ENCODE measurements around the gene CTTNBP2.

CTTNBP2 gene

DNA sequence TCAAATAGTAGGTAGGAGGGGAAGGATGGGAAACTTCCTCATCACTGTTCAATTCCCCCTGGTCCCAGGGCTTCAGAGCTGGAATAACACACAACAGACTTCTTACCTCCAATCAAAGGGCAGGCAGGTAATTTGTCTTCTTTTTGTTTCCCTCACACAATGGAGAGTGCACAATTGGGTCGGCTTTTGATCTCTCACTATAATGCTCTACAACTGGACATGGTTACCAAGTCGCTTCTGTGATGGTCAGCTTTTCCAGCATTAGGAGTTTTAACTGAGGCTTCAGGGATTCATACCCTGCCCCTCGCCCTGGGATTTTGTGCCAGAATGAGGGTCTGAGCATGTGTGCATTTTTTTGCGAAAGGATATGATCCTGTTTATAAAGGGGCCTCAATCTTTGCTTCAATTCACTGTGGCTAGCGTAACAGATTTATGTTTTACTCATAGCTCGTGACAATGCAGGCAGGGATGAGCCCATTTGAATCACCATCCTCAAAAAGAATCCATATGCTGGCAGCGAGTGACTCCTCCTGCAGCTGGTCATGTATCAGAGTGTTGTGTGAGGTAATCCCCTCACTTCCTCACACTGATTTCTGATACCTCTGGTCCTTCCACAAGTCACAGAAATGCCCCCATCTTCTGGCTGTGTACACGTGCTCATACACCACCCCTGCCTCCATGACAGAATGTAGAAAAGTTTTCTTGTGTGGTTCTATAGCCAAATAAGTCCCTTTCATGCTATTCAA lies 189.6 kb downstream of the CTTNBP2 start:
- DNase-seq, result no peak

DNA sequence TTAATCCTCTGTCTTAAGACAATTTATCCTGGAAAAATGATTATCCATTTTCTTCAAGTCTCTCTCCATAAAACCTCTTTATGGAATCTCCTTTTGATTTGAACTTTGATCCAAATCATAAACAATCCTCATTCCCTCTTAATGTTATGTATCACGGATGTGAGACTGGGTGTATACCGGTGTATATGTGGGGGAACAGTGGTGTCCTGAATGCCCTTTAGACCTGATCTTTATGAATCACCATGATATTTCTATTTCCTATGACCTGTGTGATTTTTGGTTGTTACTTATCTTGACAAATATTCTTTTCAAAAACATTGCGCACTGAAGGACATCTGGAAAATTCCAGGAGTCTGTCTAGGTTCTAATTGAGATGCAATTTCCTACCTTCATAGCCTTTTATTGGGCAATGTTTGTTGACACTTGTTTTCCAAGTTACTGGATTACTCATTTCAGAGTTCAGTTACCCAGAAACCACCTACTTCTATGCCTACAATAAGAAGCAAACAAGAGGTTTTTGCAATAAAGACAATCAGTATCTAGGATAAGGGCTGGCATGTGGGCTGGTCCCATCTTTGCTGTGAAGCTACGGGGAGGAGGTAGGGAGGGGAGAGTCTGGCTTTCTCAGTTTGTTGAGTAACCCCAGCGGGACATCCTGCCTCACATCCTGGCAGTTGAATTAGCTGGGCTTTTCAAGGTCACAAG lies 190.4 kb downstream of the CTTNBP2 start:
- no peak for DNase-seq

DNA sequence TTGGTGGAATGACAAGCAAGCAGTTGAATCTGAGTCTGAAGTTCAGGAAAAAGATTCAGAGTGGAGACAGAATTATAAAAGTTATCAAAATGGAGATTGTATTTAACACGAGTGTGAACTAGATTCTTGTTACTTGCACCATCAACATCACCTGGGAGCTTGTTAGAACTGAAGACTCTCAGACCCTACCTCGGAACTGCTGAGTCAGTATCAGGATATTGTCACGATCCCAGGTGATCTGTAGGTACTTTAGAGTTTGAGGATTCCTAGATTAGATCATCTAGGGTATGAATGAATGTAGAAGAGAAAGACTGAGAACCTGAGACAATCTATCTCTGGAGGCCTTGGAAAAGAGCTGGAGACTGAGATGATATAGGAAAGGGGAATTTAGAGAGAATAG lies 194.1 kb downstream of the CTTNBP2 start:
- DNase-seq, result no peak

DNA sequence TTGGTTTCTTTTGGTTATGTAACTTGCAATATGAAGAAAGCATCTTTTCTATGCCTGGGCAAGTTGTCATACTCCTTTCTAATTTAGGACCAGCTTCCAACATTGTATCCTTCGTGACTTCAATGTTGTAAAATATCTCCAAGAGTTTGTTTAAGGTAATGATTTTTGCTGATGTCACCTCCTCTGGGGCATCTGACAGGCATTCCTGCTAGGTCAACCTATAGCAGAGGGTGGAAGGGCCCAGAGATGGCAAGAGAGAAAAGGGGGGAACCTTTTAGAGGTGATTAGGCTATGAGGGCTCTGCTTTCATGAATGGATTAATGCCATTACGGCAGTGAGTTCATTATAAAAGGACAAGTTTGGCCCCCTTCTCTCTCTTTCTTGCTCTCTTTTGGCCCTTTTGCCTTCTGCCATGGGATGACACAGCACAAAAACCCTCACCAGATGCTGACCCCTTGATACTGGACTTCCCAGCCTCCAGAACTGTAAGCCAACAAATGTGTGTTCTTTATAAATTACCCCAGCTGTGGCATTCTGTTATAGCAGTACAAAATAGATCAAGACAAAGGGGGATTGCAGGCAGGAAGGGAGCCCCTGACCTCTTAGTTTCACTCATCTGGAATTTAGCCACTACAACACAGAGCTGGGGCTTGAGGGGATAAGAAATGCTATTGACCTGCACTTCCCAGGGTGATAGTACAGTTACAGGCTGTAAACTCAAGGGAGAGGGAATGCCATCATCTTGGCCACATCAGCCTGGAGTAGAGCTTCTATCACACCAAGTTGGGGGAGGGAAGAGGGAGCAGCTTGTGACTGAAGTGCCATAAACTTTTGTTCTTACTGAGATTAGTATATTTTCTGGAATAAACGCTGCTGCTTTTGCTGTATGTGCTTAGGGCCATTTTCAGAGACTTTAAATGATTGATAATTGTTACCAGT lies 197.5 kb downstream of the CTTNBP2 start:
- no peak for DNase-seq

DNA sequence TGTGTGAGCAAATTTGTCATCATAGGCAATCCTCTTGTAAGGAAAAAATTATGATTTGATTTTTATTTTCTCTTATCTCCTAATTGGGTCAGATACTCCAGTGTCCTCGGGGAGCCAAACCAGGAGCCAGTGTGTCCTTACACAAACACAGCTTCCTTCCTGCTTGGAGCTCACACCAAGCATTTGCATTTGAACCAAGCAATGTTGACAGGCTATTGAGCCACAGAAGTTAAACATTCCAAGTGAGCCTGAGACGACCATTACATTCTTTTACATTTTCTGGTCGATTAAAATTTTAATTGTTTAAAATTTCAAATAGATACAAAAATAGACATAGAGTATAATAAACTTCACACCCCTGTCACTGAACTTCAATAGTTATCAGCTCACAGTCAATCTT lies 198.6 kb downstream of the CTTNBP2 start:
- peak in 1 of 3 experiments; percentile 29 for DNase-seq

DNA sequence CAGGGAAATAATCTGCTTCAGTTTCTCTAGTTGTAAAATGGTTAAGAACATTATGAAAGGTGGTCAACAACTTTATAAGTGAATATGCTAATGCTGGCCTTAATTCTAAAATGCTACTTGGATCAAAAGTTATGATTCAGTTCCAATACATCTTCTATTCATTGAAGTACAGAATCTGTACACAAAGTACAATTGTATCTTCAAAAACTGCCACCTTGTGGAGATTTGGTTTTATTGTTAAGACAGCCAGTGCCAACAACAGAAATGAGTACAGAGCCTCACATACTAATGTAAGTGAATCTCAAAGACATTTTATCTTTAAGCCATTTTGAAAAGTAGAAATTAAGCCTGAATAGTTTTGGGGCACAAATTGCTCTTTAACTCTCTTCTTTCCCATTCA lies 199.4 kb downstream of the CTTNBP2 start:
- DNase-seq, result peak in 2 of 3 experiments; percentile 48 to 59

DNA sequence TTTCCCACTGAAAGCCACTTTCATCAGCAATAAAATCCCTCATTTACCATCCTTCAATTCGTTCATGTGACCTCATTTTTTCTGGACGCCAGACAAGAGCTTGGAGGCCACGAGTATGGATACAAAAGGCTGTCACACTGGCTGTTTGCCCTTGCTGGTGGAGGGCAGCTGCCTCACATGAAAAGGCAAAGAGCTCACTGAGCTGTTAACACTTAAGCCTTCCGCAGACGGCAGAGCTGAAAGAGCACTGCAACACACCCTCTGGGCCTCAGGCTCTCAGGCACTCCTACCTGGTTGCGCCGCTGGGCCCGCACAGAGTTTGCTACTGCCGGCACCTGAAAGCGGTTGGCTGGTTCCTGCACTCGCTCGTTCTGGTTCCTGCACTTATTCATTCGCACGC lies 199.9 kb downstream of the CTTNBP2 start:
- DNase-seq, result peak in 2 of 3 experiments; percentile 11 to 32

- DNase-seq, result peak in 1 of 3 experiments; percentile 72
Observed at GRCh38 chr7:117672453-117672852, 200.8 kb downstream of the CTTNBP2 start.

DNA sequence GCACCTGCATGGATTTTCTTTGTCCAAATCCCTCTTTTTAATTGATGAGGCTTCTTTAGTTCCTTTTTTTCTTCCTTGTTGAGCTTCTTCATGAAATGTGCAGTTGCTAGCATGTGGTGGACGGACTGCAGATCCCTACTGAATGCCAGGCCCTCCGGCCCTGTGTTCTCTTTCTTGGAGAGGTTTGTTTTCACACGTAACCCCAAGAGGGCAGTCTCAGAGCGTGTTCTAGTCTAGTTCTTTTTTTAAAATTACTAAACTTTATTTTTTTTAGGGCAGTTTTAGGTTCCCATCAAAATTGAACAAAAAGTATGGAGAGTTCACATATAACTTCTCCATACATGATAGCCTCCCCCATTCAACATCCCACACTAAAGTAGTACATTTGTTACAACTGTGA lies 203.4 kb downstream of the CTTNBP2 start:
- DNase-seq, result no peak

DNA sequence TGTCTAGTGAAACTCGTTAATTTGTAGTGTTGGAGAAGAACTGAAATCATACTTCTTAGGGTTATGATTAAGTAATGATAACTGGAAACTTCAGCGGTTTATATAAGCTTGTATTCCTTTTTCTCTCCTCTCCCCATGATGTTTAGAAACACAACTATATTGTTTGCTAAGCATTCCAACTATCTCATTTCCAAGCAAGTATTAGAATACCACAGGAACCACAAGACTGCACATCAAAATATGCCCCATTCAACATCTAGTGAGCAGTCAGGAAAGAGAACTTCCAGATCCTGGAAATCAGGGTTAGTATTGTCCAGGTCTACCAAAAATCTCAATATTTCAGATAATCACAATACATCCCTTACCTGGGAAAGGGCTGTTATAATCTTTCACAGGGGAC lies 205.8 kb downstream of the CTTNBP2 start:
- no peak for DNase-seq

- no peak for DNase-seq
Observed at GRCh38 chr7:117666689-117667088, 206.6 kb downstream of the CTTNBP2 start.

- no peak for DNase-seq
Observed at GRCh38 chr7:117666031-117666430, 207.2 kb downstream of the CTTNBP2 start.

GRCh38 chr7:117665368-117665767 lies 207.9 kb downstream of the CTTNBP2 start:
- no peak for DNase-seq

- DNase-seq, result no peak
Observed at GRCh38 chr7:117664047-117664446, 209.2 kb downstream of the CTTNBP2 start.

GRCh38 chr7:117661328-117661727 lies 211.9 kb downstream of the CTTNBP2 start:
- no peak for DNase-seq

All from NCI-H1417 (cell line).